Fibroblast of mammary gland (primary cell): Measurements from ENCODE around the gene SH2D3C.

Experiments used
- DNase-seq: peaks from one replicate; pipeline ENCODE4 v3.0.0-alpha.2; 2010; ENCODE audit warnings: low read depth
- H3K4me3 ChIP-seq: 2 replicates; pipeline ENCODE4 v1.5.1; 2011; ENCODE audit warnings: low read depth, mild to moderate bottlenecking, low read length, moderate library complexity; ENCODE audit not compliant: control insufficient read depth
- TF ChIP-seq, protein P1 (sequence below): conservative IDR thresholded peaks from 2 replicates; pipeline ENCODE4 v1.5.1; 2011; ENCODE audit warnings: low read depth, low read length, inconsistent platforms; ENCODE audit not compliant: control insufficient read depth, insufficient read depth

SH2D3C gene

DNA sequence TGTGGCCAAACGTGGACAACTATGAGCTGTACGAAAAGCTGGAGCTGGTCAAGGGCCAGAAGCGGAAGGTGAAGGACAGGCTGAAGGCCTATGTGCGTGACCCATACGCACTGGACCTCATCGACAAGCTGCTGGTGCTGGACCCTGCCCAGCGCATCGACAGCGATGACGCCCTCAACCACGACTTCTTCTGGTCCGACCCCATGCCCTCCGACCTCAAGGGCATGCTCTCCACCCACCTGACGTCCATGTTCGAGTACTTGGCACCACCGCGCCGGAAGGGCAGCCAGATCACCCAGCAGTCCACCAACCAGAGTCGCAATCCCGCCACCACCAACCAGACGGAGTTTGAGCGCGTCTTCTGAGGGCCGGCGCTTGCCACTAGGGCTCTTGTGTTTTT is 10.7 kb upstream of the SH2D3C start:
- no peak overlapping the region for H3K4me3 ChIP-seq
- no peak for DNase-seq
- TF ChIP-seq, protein P1, sequence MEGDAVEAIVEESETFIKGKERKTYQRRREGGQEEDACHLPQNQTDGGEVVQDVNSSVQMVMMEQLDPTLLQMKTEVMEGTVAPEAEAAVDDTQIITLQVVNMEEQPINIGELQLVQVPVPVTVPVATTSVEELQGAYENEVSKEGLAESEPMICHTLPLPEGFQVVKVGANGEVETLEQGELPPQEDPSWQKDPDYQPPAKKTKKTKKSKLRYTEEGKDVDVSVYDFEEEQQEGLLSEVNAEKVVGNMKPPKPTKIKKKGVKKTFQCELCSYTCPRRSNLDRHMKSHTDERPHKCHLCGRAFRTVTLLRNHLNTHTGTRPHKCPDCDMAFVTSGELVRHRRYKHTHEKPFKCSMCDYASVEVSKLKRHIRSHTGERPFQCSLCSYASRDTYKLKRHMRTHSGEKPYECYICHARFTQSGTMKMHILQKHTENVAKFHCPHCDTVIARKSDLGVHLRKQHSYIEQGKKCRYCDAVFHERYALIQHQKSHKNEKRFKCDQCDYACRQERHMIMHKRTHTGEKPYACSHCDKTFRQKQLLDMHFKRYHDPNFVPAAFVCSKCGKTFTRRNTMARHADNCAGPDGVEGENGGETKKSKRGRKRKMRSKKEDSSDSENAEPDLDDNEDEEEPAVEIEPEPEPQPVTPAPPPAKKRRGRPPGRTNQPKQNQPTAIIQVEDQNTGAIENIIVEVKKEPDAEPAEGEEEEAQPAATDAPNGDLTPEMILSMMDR: no peak

DNA sequence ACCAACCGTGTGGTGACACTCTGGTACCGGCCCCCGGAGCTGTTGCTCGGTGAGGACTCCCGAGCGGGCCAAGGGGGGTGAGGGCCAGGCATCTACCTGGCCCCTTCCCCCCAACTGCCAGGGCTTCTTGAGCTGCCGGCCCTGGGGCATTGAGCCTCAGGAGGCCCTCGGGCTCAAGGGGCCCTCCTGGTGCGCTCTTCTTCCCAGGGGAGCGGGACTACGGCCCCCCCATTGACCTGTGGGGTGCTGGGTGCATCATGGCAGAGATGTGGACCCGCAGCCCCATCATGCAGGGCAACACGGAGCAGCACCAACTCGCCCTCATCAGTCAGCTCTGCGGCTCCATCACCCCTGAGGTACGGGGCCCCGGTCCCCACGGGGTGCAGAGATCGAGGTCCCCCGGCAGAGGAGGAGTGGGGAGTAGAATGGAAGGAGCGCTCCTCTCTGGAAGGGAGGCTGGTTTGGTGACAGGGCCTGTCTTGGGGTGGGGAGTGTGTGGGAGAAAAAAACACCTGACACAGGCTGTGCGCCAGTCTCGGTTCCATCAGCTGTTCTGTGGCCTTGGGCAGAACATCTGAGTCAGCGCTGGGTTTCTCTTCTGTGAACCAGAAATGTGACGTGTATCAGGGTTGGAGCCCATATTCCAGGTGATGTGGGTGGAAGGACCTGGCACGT is 10.0 kb upstream of the SH2D3C start:
- TF ChIP-seq, protein P1: no peak
- DNase-seq: no peak
- H3K4me3 ChIP-seq: no peak overlapping the region

DNA sequence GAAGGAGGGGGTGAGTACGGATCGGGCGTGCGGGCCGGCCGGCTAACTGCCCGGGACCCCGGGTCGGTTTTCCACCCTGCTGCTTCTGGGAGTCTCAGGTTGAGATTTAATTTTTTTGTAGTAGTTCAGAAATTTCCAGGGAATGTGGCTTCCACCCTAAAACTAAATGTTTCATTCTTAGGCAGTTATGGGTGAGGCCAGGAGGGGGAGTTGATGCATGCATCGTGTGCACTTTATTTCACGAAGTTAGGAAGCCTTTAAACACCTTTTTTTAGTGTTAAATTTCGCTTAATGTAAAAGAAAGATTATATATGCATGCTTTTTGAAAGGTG is 8.3 kb upstream of the SH2D3C start:
- peak overlapping the region; percentile 89 for H3K4me3 ChIP-seq
- peak; percentile 28 for DNase-seq
- TF ChIP-seq, protein P1: peak; percentile 58

DNA sequence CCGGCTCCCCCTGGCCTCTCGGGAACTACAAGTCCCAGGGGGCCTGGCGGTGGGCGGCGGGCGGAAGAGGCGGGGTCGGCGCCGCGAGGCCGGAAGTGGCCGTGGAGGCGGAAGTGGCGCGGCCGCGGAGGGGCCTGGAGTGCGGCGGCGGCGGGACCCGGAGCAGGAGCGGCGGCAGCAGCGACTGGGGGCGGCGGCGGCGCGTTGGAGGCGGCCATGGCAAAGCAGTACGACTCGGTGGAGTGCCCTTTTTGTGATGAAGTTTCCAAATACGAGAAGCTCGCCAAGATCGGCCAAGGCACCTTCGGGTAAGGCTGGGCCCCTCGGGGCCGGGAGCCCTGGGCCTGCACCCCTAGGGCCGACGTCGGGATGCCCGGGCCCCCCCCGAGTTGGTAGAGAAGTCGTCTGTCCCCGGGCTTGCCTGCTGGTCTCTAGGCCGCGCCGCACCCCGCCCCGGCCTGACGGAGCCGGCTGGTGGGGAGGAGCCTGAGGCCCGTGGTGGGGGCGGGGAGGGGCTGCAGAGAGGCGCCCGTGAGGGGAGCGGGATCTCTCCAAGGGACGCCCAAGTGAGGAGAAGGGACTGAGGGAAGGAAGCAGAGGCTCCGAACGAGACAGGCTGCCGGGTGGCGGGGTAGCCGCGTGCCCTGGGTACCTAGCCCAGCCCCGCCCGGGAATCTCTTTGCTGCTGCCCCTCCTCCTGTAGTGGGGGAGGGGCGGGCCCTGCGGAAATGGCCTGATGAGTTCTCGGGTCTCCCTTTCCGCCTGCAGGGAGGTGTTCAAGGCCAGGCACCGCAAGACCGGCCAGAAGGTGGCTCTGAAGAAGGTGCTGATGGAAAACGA is 7.7 kb upstream of the SH2D3C start, which contains the start of gene CDK9:
Gene CDK9, plus strand, starts transcription at position 102 of the 840 bp plus-strand sequence. Its CDS starts 115 bp downstream, at position 217.
- peak; percentile 78 for DNase-seq
- TF ChIP-seq, protein P1: no peak
- H3K4me3 ChIP-seq: peak within 1 kb of the TSS; percentile 89

DNA sequence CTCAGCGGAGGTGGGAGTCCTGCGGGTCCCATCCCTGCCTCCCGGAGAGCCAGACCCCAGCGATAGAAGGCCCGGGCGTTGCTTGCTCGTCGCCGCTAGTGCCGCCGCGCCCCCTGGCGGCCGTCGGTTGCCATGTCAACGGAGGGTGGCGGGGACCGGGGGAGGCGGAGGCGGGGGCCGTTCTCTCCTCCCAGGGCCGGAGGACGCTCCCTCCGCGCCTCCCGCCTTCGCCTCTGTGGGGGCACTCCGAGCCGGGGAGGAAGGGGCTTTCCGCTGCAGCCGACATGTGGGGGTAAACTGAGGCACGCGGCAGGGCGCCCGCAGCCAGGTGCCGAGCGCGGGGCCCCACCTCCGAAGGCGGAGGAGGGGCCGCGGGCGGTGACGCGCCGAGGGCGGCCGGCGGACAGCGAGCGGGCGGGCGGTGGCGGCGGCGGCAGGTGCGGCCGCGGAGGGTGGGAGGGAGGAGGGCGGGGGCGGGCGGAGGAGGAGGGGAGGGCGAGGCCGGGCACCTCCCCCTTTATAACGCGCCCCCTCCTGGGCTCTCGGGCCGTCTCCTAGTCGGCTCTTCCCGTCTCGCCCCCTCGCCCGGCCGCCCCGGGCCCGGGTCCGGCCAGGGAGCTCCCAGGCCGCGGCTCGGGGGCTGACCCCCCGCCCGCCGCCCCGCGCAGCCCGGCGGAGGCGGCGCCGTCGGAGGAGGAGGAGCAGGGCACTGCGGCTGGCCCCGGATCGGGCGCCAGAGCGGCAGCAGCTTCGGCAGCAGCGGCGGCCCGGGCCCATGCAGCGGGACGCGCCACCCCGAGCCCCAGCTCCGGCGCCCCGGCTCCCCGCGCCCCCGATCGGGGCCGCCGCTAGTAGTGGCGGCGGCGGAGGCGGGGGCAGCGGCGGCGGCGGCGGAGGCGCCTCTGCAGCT is 6.8 kb upstream of the SH2D3C start:
- H3K4me3 ChIP-seq: peak overlapping the region; percentile 53
- DNase-seq: peak; percentile 61
- TF ChIP-seq, protein P1: peak; percentile 51
